ENCODE results near the gene SPRING1. TPM values are rescaled to one million over a fixed set of nuclear protein-coding genes. Genes with fewer than 3 reads are reported as not detected.
A peak's percentile ranks its signal among the peaks of the same experiment; 100 is the strongest.
"Not testable (repeated sequence)": the region's sequence is repeated elsewhere in the genome, so short reads cannot be mapped to it uniquely, and the experiment has no call there.

SPRING1 gene
- polyA plus RNA-seq, 2 donors: 7.8 to 10.1 TPM

DNA sequence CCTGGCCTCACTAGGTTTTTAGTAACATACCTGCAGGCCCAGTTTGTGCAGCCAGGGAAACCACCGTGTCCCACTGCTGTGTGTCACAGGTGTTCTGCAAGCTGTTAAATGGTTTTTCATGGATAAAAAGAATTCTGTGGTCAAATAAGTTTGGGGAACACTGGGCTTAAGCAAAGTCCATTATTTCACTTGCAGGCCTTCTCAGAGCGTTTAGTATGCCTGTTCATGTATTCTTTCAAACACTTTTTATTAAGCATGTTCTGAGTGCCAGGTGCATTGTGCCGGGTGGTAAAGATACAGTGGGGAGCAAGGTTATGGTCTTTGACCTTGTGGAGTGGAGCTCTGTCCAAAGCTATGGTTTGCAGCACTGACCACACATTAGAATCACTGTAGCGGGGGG is 7.7 kb upstream of the SPRING1 start:
- H3K27me3 ChIP-seq (ENCODE audit: control insufficient read depth in 1 of 2, insufficient read depth in 2 of 2, low read length in 2 of 2): no peaks in the 10 kb centered on the region
- H3K27ac ChIP-seq (ENCODE audit: low read depth in 2 of 2, low read length in 1 of 2): no peak overlapping the region
- 88 to 93% methylated on average over 4 of the region's 4 CpGs for WGBS, 2 donors
- H3K4me1 ChIP-seq (ENCODE audit: control insufficient read depth in 2 of 2, insufficient read depth in 2 of 2, low read length in 1 of 2): no peaks in the 10 kb centered on the region
- no peaks in the 10 kb centered on the region for H3K36me3 ChIP-seq (ENCODE audit: control insufficient read depth in 2 of 2, insufficient read depth in 2 of 2, low read length in 1 of 2)
- H3K4me3 ChIP-seq (ENCODE audit: low read depth in 1 of 2, low read length in 2 of 2): no peak overlapping the region
- no peaks in the 10 kb centered on the region for H3K9me3 ChIP-seq (ENCODE audit: control insufficient read depth in 2 of 2, insufficient read depth in 1 of 2, low read depth in 1 of 2, low read length in 1 of 2)

DNA sequence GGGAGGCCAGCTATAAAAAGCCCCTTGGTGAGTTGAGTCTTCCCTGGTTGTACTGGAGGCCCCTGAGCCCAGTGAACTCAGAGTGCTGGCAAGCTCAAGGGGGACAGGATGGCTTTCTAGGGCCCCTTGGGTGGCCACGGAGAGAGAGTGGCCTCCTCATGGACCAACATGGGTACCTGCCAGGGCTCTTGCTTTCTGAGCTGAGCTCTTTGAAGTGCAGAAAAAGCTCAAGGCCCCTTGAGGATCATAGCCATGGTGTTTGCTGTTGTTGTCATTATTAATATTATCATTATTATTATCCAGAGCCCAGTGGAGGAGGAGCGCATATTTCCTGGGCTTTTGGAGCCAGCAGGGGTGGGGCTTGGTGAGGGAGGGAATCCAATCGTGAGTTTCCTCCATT is 6.9 kb upstream of the SPRING1 start:
- no peaks in the 10 kb centered on the region for H3K4me1 ChIP-seq (ENCODE audit: control insufficient read depth in 2 of 2, insufficient read depth in 2 of 2, low read length in 1 of 2)
- no peak overlapping the region for H3K27ac ChIP-seq (ENCODE audit: low read depth in 2 of 2, low read length in 1 of 2)
- no peaks in the 10 kb centered on the region for H3K9me3 ChIP-seq (ENCODE audit: control insufficient read depth in 2 of 2, insufficient read depth in 1 of 2, low read depth in 1 of 2, low read length in 1 of 2)
- H3K27me3 ChIP-seq (ENCODE audit: control insufficient read depth in 1 of 2, insufficient read depth in 2 of 2, low read length in 2 of 2): no peaks in the 10 kb centered on the region
- WGBS, 2 donors: 40 to 72% methylated on average over 3 of the region's 3 CpGs
- H3K36me3 ChIP-seq (ENCODE audit: control insufficient read depth in 2 of 2, insufficient read depth in 2 of 2, low read length in 1 of 2): no peaks in the 10 kb centered on the region
- H3K4me3 ChIP-seq (ENCODE audit: low read depth in 1 of 2, low read length in 2 of 2): no peak overlapping the region

DNA sequence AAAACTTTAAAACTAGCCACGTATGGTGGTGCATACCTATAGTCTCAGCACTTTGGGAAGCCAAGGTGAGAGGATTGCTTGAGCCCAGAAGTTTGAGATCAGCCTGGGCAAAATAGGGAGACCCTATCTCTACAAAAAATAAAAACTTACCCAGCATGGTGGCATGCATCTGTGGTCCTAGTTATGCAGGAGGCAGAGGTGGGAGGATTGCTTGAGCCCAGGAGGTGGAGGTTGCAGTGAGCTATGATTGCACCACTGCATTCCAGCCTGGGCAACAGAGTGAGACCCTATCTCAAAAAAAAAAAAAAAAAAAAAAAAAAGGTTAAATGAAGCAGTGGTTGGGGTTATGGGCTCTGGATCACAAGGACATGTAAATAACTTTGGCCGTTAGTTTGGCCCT is 4.9 kb upstream of the SPRING1 start:
- H3K27ac ChIP-seq (ENCODE audit: low read depth in 2 of 2, low read length in 1 of 2); H3K4me3 ChIP-seq (ENCODE audit: low read depth in 1 of 2, low read length in 2 of 2); H3K4me1 ChIP-seq (ENCODE audit: control insufficient read depth in 2 of 2, insufficient read depth in 2 of 2, low read length in 1 of 2); H3K36me3 ChIP-seq (ENCODE audit: control insufficient read depth in 2 of 2, insufficient read depth in 2 of 2, low read length in 1 of 2); H3K9me3 ChIP-seq (ENCODE audit: control insufficient read depth in 2 of 2, insufficient read depth in 1 of 2, low read depth in 1 of 2, low read length in 1 of 2); H3K27me3 ChIP-seq (ENCODE audit: control insufficient read depth in 1 of 2, insufficient read depth in 2 of 2, low read length in 2 of 2): not testable (repeated sequence)
- 66 to 75% methylated on average over 2 of the region's 2 CpGs for WGBS, 2 donors

DNA sequence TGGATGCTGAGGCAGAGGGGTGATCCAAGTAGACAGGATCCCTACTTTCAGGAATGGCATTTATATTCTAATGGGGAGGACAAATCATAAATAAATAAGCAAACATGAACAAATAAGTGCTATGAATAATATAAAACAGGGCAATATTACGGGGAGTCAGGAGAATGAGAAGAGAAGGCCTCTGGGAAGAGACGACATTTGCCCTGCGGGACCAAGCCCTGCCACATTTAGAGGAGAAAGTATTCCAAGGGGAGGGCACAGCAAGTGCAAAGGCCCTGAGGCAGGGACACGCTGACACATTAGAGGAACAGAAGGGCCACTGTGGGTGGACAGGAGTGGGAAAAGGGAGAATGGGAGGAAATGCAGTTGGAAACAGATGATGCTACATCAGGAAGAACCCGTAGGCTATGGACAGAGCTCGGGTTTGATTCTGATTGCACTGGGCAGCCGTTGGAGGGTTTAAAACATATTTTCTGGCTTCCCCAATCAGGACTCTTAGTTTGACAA is 1.6 kb upstream of the SPRING1 start:
- no peaks in the 10 kb centered on the region for H3K9me3 ChIP-seq (ENCODE audit: control insufficient read depth in 2 of 2, insufficient read depth in 1 of 2, low read depth in 1 of 2, low read length in 1 of 2)
- no peaks in the 10 kb centered on the region for H3K36me3 ChIP-seq (ENCODE audit: control insufficient read depth in 2 of 2, insufficient read depth in 2 of 2, low read length in 1 of 2)
- H3K27me3 ChIP-seq (ENCODE audit: control insufficient read depth in 1 of 2, insufficient read depth in 2 of 2, low read length in 2 of 2): no peaks in the 10 kb centered on the region
- H3K4me3 ChIP-seq (ENCODE audit: low read depth in 1 of 2, low read length in 2 of 2): no peak overlapping the region
- H3K4me1 ChIP-seq (ENCODE audit: control insufficient read depth in 2 of 2, insufficient read depth in 2 of 2, low read length in 1 of 2): peaks cover 0 to 8% of the 10 kb centered on the region in 2 donors
- no peak overlapping the region for H3K27ac ChIP-seq (ENCODE audit: low read depth in 2 of 2, low read length in 1 of 2)
- 87 to 88% methylated on average over 7 of the region's 7 CpGs for WGBS, 2 donors

DNA sequence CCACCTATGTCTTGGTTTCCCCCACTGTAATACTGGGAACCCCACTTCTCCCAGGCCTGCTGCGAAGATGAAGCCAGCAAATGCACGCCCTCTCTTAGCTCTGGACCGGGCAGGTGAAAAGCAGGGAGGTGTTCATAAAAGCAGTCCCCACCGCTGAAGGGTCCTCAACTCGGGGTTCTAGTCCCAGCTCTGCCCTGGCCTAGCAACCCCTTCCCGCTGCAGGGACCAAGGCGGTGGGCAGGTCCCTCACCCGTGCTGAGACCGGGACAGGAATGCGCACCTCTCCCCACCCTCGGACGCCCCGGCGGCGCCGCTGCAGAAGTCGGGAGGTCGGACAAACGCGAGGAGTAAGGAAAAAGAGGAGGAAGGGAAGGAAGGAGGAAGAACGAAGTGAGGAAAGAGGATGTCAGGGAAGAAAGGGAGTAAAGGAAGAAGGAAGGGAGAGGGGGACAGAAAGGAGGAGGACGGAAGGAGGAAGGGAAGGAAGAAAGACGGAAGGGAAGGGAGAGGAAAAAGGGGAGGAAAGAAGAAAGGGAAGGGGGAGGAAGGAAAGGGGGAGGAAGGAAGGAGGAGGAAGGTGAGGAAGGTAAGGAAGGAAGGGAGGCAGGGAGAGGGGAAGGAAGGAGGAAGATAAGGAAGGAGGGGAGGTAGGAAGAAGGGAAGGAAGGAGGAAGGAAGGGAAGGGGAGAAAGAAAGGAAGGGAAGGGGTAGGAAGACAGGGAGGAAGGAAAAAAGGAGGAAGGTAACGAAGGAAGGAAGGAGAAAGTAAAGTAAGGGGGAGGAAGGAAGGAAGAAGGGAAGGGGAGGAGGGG is 701 bp downstream of the SPRING1 start:
- H3K9me3 ChIP-seq (ENCODE audit: control insufficient read depth in 2 of 2, insufficient read depth in 1 of 2, low read depth in 1 of 2, low read length in 1 of 2): no peaks in the 10 kb centered on the region
- 2% methylated on average over 24 of the region's 24 CpGs for WGBS, 2 donors
- H3K27ac ChIP-seq (ENCODE audit: low read depth in 2 of 2, low read length in 1 of 2): peak overlapping the region; percentile 53 to 75
- H3K27me3 ChIP-seq (ENCODE audit: control insufficient read depth in 1 of 2, insufficient read depth in 2 of 2, low read length in 2 of 2): no peaks in the 10 kb centered on the region
- H3K4me1 ChIP-seq (ENCODE audit: control insufficient read depth in 2 of 2, insufficient read depth in 2 of 2, low read length in 1 of 2): peaks cover 0 to 8% of the 10 kb centered on the region in 2 donors
- H3K4me3 ChIP-seq (ENCODE audit: low read depth in 1 of 2, low read length in 2 of 2): peak overlapping the region; percentile 65 to 97
- H3K36me3 ChIP-seq (ENCODE audit: control insufficient read depth in 2 of 2, insufficient read depth in 2 of 2, low read length in 1 of 2): no peaks in the 10 kb centered on the region

DNA sequence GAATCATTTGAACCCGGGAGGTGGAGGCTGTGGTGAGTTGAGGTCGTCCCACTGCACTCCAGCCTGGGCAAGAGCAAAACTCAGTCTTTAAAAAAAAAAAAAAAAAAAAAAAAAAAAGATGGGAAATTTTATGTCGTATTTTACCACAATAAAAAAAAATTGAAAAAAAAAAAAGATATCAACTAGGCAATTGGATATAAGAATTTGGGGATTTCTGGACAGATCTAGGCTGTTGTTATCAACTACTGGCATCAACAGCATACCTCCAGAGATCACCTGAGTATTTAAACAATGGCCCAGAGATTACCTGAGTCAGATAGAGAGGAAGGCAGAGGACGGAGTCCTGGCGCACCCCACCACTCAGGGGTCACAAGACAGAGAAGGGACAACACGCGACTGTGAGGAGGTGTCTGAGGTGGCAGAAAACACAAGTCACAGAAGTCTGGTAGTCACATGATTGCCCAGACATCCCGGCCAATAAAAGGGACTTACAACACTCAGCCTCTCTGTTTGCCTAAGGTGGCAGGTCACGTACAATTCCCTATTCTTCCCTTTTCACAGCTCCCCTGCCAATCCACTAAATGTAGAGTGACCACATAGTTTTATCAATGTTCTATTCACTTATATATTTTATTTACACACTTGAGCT is 1.8 kb downstream of the SPRING1 start:
- Histone ChIP-seq H3K27ac (ENCODE audit: low read depth in 2 of 2, low read length in 1 of 2) (peak overlapping the region in 1 of 2 donors; percentile 24), H3K36me3 (ENCODE audit: control insufficient read depth in 2 of 2, insufficient read depth in 2 of 2, low read length in 1 of 2) (peaks cover 0 to 3% of the 10 kb centered on the region in 2 donors), H3K27me3 (ENCODE audit: control insufficient read depth in 1 of 2, insufficient read depth in 2 of 2, low read length in 2 of 2) (no peaks in the 10 kb centered on the region), H3K4me3 (ENCODE audit: low read depth in 1 of 2, low read length in 2 of 2) (peak overlapping the region in 1 of 2 donors; percentile 65), H3K9me3 (ENCODE audit: control insufficient read depth in 2 of 2, insufficient read depth in 1 of 2, low read depth in 1 of 2, low read length in 1 of 2) (no peaks in the 10 kb centered on the region), H3K4me1 (ENCODE audit: control insufficient read depth in 2 of 2, insufficient read depth in 2 of 2, low read length in 1 of 2) (peaks cover 0 to 8% of the 10 kb centered on the region in 2 donors)
- 60 to 76% methylated on average over 9 of the region's 9 CpGs for WGBS, 2 donors

DNA sequence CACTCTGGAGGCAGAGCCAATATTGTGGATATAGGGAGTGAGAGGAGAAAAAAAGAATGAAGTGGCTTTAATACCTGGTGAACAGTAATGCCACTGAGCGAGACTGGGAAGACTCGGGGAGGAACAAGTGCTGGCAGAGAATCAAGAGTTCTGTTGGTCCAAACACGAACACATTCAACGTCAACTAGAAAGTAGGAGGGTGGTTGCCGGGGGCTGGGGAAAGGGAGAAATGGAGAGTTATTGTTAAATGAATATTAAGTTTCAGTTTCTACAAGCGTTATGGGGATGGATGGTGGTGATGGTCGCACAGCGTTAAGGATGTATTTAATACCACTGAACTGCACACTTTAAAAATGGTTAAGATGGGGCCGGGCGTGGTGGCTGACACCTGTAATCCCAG is 2.8 kb downstream of the SPRING1 start:
- Histone ChIP-seq H3K27ac (ENCODE audit: low read depth in 2 of 2, low read length in 1 of 2) (no peak overlapping the region), H3K9me3 (ENCODE audit: control insufficient read depth in 2 of 2, insufficient read depth in 1 of 2, low read depth in 1 of 2, low read length in 1 of 2) (no peaks in the 10 kb centered on the region), H3K27me3 (ENCODE audit: control insufficient read depth in 1 of 2, insufficient read depth in 2 of 2, low read length in 2 of 2) (no peaks in the 10 kb centered on the region), H3K4me1 (ENCODE audit: control insufficient read depth in 2 of 2, insufficient read depth in 2 of 2, low read length in 1 of 2) (peaks cover 0 to 8% of the 10 kb centered on the region in 2 donors), H3K36me3 (ENCODE audit: control insufficient read depth in 2 of 2, insufficient read depth in 2 of 2, low read length in 1 of 2) (peaks cover 0 to 3% of the 10 kb centered on the region in 2 donors), H3K4me3 (ENCODE audit: low read depth in 1 of 2, low read length in 2 of 2) (no peak overlapping the region)
- 87 to 89% methylated on average over 10 of the region's 10 CpGs for WGBS, 2 donors

DNA sequence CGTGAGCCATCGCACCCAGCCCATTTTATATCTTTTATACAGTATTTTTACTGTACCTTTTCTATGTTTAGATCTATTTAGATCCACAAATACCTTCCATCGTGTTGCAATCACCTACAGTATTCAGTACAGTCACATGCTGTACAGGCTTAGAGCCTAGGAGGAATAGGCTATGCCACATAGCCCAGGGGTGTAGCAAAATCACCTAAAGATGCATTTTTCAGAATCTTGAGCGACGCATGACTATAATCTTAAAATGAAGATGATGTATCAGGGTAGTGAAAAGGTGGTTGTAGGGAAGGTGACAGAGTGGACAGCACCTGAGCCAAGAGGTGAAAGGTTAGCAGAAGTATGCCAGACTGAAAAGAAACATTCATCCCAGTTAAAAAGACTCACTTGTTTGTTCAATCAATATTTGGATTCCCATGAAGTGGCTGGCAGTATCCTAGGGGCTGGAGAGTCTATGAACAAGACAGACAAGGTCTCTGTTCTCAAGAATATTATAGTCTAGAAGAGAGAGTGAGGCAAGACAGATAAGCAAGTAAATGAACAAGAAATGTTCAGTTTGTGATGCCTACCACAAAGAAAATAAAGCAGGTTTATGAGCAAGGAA is 3.6 kb downstream of the SPRING1 start:
- no peak overlapping the region for H3K4me3 ChIP-seq (ENCODE audit: low read depth in 1 of 2, low read length in 2 of 2)
- peaks cover 0 to 8% of the 10 kb centered on the region in 2 donors for H3K4me1 ChIP-seq (ENCODE audit: control insufficient read depth in 2 of 2, insufficient read depth in 2 of 2, low read length in 1 of 2)
- WGBS, 2 donors: 91 to 92% methylated on average over 5 of the region's 5 CpGs
- peaks cover 0 to 3% of the 10 kb centered on the region in 2 donors for H3K36me3 ChIP-seq (ENCODE audit: control insufficient read depth in 2 of 2, insufficient read depth in 2 of 2, low read length in 1 of 2)
- H3K9me3 ChIP-seq (ENCODE audit: control insufficient read depth in 2 of 2, insufficient read depth in 1 of 2, low read depth in 1 of 2, low read length in 1 of 2): no peaks in the 10 kb centered on the region
- H3K27ac ChIP-seq (ENCODE audit: low read depth in 2 of 2, low read length in 1 of 2): no peak overlapping the region
- H3K27me3 ChIP-seq (ENCODE audit: control insufficient read depth in 1 of 2, insufficient read depth in 2 of 2, low read length in 2 of 2): no peaks in the 10 kb centered on the region

DNA sequence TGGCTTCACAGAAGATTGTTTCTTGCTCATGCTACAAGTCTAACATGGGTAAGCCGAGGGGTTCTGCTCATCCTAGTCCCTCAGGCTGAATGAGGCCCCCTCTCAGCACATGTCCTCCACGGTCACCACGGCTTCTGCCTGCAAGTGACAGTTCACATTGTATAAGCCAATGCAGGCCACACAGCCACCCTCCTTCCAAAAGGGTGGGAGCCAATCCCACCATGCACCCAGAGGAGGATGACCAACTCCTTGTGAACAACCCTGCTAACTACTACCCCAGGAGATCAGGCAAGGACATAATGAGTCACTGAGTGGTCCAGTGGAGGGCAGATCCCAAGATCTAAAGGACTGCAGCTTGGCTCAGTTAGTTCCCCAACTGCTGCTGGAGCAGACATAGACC is 6.1 kb downstream of the SPRING1 start:
- 92 to 98% methylated on average over 3 of the region's 3 CpGs for WGBS, 2 donors
- Histone ChIP-seq H3K9me3 (ENCODE audit: control insufficient read depth in 2 of 2, insufficient read depth in 1 of 2, low read depth in 1 of 2, low read length in 1 of 2) (no peaks in the 10 kb centered on the region), H3K4me1 (ENCODE audit: control insufficient read depth in 2 of 2, insufficient read depth in 2 of 2, low read length in 1 of 2) (peaks cover 0 to 3% of the 10 kb centered on the region in 2 donors), H3K27ac (ENCODE audit: low read depth in 2 of 2, low read length in 1 of 2) (no peak overlapping the region), H3K36me3 (ENCODE audit: control insufficient read depth in 2 of 2, insufficient read depth in 2 of 2, low read length in 1 of 2) (peaks cover 0 to 3% of the 10 kb centered on the region in 2 donors), H3K27me3 (ENCODE audit: control insufficient read depth in 1 of 2, insufficient read depth in 2 of 2, low read length in 2 of 2) (no peaks in the 10 kb centered on the region), H3K4me3 (ENCODE audit: low read depth in 1 of 2, low read length in 2 of 2) (no peak overlapping the region)
